ENCODE results near the gene MAN1A1.

DNA sequence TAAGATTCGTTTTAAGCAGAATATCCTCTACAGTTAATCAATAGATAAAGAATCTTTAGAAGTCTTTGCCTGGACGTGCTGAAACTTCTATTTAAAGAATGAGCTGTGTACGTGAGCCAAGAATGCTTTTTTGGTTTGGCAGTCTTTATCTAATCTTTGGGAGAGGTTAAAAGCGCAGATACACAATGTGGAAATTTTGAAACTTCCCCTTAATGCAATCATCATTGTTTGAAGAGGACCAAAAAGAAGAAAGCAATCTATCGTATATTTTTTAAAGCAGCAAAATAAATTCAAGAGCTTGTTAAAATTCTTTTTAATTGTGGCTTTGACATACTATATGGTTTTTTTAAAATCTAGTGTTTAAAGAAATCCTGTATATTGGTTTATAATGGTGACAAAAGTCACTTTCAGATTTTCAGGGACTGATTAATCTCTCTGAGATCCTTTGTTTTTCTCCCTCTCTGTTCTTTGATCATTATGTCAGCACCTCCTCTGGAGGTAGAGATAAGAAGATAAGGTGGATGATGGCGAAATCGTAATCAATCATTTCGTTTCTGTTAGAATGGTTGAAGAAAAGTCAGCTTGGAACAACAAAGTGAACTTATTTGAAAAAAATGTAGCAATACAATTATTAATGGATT lies 179.0 kb downstream of the MAN1A1 start:
- TF ChIP-seq, protein P1, sequence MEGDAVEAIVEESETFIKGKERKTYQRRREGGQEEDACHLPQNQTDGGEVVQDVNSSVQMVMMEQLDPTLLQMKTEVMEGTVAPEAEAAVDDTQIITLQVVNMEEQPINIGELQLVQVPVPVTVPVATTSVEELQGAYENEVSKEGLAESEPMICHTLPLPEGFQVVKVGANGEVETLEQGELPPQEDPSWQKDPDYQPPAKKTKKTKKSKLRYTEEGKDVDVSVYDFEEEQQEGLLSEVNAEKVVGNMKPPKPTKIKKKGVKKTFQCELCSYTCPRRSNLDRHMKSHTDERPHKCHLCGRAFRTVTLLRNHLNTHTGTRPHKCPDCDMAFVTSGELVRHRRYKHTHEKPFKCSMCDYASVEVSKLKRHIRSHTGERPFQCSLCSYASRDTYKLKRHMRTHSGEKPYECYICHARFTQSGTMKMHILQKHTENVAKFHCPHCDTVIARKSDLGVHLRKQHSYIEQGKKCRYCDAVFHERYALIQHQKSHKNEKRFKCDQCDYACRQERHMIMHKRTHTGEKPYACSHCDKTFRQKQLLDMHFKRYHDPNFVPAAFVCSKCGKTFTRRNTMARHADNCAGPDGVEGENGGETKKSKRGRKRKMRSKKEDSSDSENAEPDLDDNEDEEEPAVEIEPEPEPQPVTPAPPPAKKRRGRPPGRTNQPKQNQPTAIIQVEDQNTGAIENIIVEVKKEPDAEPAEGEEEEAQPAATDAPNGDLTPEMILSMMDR (IDR thresholded peaks at IDR 0.05), result no peak
- no peak for TF ChIP-seq POLR2AphosphoS5 (IDR thresholded peaks at IDR 0.05)

Measured in suprapubic skin (tissue), 3 donors.